OCI-LY3 (cell line): Measurements from ENCODE around the gene DOK5.

Experiments
- EZH2phosphoT487 ChIP-seq: fragments of 200-600 bp; shearing (Covaris generic); IDR thresholded peaks from 2 replicates; pipeline ENCODE4 v1.6.1; 2018; ENCODE audit warnings: antibody characterized with exemption, mixed run types, low read depth
- TF ChIP-seq, protein P1 (sequence below): fragments of 200-600, 300-600 bp; sonication (generic); IDR thresholded peaks from 2 replicates; pipeline ENCODE4 v1.5.1; 2014; ENCODE audit warnings: antibody characterized with exemption, low read length, low read depth

GRCh38 chr20:54631059-54631458 is 155.7 kb downstream of the DOK5 start:
- TF ChIP-seq, protein P1, sequence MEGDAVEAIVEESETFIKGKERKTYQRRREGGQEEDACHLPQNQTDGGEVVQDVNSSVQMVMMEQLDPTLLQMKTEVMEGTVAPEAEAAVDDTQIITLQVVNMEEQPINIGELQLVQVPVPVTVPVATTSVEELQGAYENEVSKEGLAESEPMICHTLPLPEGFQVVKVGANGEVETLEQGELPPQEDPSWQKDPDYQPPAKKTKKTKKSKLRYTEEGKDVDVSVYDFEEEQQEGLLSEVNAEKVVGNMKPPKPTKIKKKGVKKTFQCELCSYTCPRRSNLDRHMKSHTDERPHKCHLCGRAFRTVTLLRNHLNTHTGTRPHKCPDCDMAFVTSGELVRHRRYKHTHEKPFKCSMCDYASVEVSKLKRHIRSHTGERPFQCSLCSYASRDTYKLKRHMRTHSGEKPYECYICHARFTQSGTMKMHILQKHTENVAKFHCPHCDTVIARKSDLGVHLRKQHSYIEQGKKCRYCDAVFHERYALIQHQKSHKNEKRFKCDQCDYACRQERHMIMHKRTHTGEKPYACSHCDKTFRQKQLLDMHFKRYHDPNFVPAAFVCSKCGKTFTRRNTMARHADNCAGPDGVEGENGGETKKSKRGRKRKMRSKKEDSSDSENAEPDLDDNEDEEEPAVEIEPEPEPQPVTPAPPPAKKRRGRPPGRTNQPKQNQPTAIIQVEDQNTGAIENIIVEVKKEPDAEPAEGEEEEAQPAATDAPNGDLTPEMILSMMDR, result no peak
- TF ChIP-seq EZH2phosphoT487, result no peak
